Spleen (tissue), 7 donors: ENCODE measurements around the gene NFIX.

Source experiments
- CTCF ChIP-seq, 11 experiments: fragments of 200-600 bp in 7 of 11; fragments of 450-650 bp in 4 of 11; sonication (generic) in 4 of 11; IDR thresholded peaks in 8 of 11; conservative IDR thresholded peaks in 3 of 11; 1 replicate in 7 of 11; 2 replicates in 4 of 11; pipeline versions ENCODE4 v1.4.0 to v1.8.0; 2016 to 2021; ENCODE audit warnings: antibody characterized with exemption in 11 of 11, inconsistent platforms in 4 of 11, mild to moderate bottlenecking in 1 of 11
- POLR2A ChIP-seq, 3 donors: fragments of 450-650 bp; IDR thresholded peaks; one replicate each; pipeline ENCODE4 v1.5.1; 2017; ENCODE audit warnings: antibody characterized with exemption in 3 of 3, mild to moderate bottlenecking in 1 of 3
- POLR2AphosphoS5 ChIP-seq, 3 donors: sonication (generic); formaldehyde crosslinking; IDR thresholded peaks; one replicate each; pipeline ENCODE4 v1.5.1; 2017; ENCODE audit warnings: antibody characterized with exemption in 3 of 3
- donor health status: DM: no; HTN: no; CAD: no; lungs with moderate emphysema.
- donor health status: DM: no; HTN: no; CAD: no.
- donor health status: DM: no; HTN: no; CAD: no.

- TF ChIP-seq CTCF (IDR thresholded peaks at IDR 0.05 in 8 of 11, conservative IDR thresholded peaks at IDR 0.05 in 3 of 11) (no peak), POLR2A (IDR thresholded peaks at IDR 0.05) (no peak), POLR2AphosphoS5 (IDR thresholded peaks at IDR 0.05) (no peak)
These were observed 87.1 kb downstream of the NFIX start for GRCh38 chr19:13082192-13083007.
